Fibroblast of pulmonary artery (primary cell): ENCODE results near the gene CGNL1.
A peak's percentile ranks its signal among the peaks of the same experiment; 100 is the strongest.

Experiments used
- DNase-seq: peaks from one replicate; pipeline ENCODE4 v3.0.0-alpha.2; 2010; ENCODE audit warnings: low read depth
- H3K4me3 ChIP-seq: replicated peaks from 2 replicates; pipeline ENCODE4 v1.5.1; 2011; ENCODE audit warnings: low read depth, mild to moderate bottlenecking, control low read depth, low read length, moderate library complexity
- TF ChIP-seq, protein P1 (sequence below): IDR thresholded peaks from 2 replicates; pipeline ENCODE4 v1.5.1; 2011; ENCODE audit warnings: mild to moderate bottlenecking, control low read depth, low read length, inconsistent platforms; ENCODE audit errors: missing control alignments

Gene CGNL1

DNA sequence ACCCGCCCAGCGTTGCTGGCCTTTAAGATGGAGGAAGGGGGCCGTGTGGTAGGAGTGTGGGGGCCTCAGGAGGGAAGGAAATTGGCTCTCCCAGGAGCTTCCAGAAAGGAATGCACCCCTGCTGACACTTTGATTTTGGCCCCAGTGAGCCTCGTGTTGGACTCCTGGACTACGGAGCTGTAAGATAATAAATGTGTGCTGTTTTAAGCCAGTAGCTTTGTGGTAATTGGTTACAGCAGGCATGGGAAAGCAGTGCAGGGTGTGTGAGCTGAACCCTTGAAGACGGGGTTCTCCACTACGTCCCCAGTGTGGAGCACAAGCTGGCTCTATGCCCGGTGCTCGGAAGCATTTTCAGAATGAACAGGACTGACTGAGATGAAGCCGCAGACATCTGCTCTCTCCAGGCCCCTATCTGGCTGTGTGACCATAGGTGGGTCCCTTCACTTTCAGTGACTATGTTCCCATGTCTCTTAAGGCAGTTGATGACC lies 22.9 kb upstream of the CGNL1 start:
- no peak for DNase-seq
- TF ChIP-seq, protein P1, sequence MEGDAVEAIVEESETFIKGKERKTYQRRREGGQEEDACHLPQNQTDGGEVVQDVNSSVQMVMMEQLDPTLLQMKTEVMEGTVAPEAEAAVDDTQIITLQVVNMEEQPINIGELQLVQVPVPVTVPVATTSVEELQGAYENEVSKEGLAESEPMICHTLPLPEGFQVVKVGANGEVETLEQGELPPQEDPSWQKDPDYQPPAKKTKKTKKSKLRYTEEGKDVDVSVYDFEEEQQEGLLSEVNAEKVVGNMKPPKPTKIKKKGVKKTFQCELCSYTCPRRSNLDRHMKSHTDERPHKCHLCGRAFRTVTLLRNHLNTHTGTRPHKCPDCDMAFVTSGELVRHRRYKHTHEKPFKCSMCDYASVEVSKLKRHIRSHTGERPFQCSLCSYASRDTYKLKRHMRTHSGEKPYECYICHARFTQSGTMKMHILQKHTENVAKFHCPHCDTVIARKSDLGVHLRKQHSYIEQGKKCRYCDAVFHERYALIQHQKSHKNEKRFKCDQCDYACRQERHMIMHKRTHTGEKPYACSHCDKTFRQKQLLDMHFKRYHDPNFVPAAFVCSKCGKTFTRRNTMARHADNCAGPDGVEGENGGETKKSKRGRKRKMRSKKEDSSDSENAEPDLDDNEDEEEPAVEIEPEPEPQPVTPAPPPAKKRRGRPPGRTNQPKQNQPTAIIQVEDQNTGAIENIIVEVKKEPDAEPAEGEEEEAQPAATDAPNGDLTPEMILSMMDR, result no peak
- no peak overlapping the region for H3K4me3 ChIP-seq

DNA sequence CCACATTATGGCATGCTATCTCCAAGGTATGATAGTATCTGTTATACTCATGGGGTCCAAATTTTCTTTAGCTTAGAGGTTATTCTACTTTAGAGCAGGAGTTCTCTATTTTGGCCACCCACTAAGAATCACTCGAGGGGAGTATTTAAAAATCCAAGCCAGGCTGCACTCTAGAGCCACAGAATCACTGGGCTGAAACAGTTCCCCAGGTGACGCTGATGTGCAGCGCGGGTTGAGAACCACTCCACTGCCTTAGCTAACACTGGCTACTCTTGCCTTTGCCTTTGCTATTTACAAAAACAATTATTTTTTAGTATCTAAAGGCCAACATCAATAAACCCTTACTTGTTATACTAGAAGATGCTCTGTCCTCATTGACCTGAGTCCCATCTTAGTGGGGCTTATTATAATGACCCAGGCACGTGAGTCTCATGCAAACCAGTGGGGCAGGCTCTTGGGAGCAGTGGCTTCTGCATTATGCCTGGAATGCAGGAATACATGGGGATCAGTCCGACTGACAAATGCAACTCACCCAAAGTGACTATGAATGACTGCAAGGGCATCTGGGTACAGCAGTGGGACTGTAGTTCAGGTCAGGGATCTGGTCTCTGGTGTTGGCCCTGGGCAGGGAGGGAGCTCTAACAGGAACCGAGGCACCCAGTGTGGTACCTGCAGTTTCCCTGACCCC lies 21.7 kb upstream of the CGNL1 start:
- DNase-seq, result no peak
- no peak overlapping the region for H3K4me3 ChIP-seq
- TF ChIP-seq, protein P1, result no peak

DNA sequence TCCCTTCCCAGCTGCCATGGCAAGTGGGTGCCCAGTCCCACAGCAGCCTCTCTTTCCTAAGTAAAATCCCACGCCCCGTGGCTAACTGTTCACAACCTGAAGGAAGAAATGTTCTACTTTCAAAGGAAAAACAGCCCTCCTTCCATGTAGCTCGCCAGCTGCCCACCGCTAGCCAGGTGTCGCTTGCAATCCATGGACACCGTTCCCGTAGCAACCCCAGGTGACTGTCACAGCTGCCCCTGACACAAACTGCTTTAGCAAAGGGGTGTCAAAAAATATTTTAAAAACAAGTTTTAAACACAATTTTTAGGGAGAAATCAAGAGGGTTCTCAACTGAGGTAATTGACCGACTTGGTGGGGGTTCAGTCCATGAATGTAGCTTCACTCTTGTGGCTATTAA lies 21.0 kb upstream of the CGNL1 start:
- DNase-seq, result no peak
- TF ChIP-seq, protein P1, result no peak

DNA sequence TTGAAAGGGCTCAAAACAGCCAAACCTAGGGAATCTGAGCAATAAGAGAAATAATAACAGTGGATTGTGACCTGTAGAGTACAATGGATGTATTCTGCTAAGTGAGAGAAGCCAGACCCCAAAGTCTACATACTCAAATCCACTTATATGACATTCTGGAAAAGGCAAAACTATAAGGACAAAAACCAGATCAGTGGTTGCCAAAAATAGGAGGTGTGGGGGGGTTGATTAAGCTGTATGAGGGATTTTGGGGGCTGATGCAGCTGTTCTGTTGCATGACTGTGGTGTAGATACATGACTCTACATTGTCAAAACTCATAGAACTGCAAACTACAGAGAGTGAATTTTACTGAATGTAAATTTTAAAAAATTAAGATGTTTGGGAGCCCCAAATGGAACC lies 20.1 kb upstream of the CGNL1 start:
- TF ChIP-seq, protein P1, result no peak
- H3K4me3 ChIP-seq, result no peak overlapping the region
- no peak for DNase-seq

More for the DNA sequence above, 21.0 kb upstream of the CGNL1 start:
- no peak overlapping the region for H3K4me3 ChIP-seq

DNA sequence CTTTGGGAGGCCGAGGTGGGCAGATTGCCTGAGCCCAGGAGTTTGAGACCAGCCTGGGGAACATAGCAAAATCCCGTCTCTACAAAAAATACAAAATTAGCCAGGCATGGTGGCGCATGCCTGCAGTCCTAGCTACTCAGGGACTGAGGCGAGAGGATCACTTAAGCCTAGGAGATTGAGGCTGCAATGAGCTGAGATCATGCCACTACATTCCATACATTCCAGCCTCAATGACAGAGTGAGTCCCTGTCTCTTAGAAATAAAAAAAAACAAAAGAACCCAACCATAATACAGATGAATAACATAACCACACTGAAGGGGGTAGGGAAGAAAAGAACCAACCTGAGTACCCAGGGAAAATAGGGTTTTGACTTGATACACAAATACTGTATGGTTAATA lies 19.7 kb upstream of the CGNL1 start:
- DNase-seq, result peak; percentile 60
- H3K4me3 ChIP-seq, result no peak overlapping the region
- TF ChIP-seq, protein P1, result no peak

DNA sequence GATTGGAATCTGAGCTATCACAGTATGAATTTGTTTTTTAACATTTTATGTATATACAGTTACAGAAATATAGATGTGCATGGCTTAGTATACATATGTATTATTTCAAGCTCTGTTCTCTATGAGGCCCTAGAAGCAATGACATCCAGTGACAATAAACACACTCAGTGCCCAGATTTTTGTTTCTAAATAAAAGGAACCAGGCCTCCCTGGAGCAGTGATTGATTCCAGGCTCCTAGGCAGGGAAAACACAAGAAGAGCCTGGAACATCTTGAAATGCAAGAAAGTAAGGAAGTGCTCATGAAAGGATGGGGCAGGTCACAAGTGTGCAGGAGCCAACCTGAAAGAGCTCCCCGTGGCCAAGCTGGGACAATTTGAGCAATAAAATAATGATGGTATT lies 18.5 kb upstream of the CGNL1 start:
- no peak overlapping the region for H3K4me3 ChIP-seq
- TF ChIP-seq, protein P1, result no peak
- DNase-seq, result no peak

DNA sequence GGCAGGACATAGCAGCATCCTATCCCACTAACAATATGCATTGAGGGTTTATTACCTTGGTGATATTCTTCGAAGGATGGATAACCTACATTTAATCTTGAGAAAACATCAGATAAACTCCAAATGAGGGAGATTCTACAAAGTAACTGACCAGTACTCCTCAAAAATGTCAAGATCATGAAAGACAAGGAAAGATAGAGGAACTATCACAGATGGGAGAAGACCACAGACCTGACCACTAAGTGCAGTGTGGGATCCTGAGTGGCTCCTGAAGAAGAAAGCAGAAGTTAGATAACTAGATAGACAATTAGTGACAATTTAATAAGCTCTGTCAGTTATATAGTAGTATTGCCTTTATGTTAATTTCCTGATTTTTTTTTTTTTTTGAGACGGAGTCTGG lies 17.7 kb upstream of the CGNL1 start:
- no peak for DNase-seq
- TF ChIP-seq, protein P1, result no peak
- H3K4me3 ChIP-seq, result no peak overlapping the region
